AG09309 (cell line): ENCODE data around the gene STIP1.

Experiments
- DNase-seq: peaks from one replicate; pipeline ENCODE4 v3.0.0-alpha.2; 2010; ENCODE audit warnings: low read depth
- H3K4me3 ChIP-seq: 2 replicates; pipeline ENCODE4 v1.5.1; 2011; ENCODE audit warnings: mild to moderate bottlenecking, low read depth, low read length, moderate library complexity; ENCODE audit not compliant: control insufficient read depth
- TF ChIP-seq, protein P1 (sequence below): IDR thresholded peaks from 2 replicates; pipeline ENCODE4 v1.5.1; 2011; ENCODE audit warnings: mild to moderate bottlenecking, low read depth, low read length, inconsistent platforms; ENCODE audit not compliant: insufficient read depth, control insufficient read depth; ENCODE audit errors: missing control alignments

Gene STIP1

DNA sequence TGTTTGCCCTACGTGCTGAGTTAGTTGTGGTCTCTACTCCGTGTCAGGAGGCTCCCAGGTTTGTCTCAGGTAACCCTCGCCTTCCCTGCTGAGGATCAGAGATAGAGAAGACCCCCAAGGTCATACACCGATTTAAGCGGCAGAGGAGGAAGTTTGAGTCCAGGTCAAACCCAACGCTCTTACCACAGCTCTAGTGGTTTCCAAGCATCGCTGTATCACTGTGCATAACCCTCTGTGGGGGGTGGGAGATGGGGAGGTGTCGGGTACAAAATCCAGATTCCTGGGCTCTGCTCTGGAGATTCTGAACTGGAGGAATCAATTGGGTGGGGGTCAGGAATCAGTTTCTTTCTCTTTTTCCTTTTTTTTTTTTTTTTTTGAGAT, 45.0 kb downstream of the STIP1 start:
- H3K4me3 ChIP-seq = peak overlapping the region; percentile 96
- TF ChIP-seq, protein P1, sequence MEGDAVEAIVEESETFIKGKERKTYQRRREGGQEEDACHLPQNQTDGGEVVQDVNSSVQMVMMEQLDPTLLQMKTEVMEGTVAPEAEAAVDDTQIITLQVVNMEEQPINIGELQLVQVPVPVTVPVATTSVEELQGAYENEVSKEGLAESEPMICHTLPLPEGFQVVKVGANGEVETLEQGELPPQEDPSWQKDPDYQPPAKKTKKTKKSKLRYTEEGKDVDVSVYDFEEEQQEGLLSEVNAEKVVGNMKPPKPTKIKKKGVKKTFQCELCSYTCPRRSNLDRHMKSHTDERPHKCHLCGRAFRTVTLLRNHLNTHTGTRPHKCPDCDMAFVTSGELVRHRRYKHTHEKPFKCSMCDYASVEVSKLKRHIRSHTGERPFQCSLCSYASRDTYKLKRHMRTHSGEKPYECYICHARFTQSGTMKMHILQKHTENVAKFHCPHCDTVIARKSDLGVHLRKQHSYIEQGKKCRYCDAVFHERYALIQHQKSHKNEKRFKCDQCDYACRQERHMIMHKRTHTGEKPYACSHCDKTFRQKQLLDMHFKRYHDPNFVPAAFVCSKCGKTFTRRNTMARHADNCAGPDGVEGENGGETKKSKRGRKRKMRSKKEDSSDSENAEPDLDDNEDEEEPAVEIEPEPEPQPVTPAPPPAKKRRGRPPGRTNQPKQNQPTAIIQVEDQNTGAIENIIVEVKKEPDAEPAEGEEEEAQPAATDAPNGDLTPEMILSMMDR = no peak
- no peak for DNase-seq

DNA sequence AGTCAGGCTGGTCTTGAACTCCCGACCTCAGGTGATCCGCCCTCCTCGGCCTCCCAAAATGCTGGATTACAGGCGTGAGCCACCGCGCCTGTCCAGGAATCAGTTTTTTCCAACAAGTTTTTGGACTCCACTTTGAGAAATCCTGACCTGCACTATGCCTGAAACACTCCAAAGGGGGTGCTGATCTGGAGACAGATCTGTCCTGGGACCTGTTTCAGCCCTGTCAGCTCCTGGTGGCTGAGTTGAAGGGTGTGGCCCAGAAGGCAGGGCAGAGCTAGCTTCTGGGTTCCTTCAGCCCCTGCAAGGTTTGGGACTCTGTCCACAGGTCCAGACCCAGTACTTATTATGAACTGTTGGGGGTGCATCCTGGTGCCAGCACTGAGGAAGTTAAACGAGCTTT, 45.6 kb downstream of the STIP1 start:
- DNase-seq = no peak
- TF ChIP-seq, protein P1 = no peak
- H3K4me3 ChIP-seq = no peak overlapping the region

DNA sequence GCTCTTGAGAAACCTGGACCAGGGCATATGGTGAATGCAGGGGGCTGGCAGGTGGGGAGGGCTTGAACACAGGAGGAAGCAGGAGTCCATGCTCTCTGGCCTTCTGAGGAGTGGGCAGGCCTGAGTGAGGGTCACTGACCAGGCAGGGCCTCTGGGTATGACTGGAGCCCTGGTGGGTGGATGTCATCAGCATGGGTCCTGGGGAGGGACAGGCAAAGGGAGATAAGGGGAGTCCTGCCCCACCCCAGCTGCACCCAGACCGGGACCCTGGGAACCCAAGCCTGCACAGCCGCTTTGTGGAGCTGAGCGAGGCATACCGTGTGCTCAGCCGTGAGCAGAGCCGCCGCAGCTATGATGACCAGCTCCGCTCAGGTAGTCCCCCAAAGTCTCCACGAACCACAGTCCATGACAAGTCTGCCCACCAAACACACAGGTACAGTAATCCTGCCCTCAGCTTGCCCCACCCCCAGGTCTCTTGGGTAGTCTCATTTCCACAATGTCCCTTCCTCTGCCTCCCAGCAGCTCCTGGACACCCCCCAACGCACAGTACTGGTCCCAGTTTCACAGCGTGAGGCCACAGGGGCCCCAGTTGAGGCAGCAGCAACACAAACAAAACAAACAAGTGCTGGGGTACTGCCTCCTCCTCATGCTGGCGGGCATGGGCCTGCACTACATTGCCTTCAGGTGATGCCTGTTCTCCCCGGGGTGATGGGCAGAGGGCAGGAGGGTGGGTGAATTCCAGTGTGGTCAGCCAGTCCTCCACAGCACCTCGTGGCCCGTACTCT, 46.4 kb downstream of the STIP1 start:
- no peak for DNase-seq
- TF ChIP-seq, protein P1 = no peak
- no peak overlapping the region for H3K4me3 ChIP-seq

DNA sequence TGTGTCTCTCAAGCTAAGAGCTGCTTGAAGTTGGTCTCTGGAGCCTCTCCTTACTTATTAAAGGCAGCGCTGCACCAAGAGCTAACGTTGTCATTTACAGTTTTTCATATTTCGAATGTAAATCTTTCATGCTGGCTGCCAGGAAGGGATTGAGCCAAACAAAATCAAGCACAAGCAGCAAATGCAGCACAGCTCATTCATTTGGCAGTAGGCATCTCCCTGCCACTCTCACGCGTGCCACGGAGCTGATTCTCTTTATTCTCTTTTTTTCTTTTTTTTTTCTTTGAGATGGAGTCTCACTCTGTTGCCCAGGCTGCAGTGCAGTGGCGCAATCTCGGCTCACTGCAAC, 47.0 kb downstream of the STIP1 start:
- H3K4me3 ChIP-seq = no peak overlapping the region
- no peak for DNase-seq
- TF ChIP-seq, protein P1 = no peak

DNA sequence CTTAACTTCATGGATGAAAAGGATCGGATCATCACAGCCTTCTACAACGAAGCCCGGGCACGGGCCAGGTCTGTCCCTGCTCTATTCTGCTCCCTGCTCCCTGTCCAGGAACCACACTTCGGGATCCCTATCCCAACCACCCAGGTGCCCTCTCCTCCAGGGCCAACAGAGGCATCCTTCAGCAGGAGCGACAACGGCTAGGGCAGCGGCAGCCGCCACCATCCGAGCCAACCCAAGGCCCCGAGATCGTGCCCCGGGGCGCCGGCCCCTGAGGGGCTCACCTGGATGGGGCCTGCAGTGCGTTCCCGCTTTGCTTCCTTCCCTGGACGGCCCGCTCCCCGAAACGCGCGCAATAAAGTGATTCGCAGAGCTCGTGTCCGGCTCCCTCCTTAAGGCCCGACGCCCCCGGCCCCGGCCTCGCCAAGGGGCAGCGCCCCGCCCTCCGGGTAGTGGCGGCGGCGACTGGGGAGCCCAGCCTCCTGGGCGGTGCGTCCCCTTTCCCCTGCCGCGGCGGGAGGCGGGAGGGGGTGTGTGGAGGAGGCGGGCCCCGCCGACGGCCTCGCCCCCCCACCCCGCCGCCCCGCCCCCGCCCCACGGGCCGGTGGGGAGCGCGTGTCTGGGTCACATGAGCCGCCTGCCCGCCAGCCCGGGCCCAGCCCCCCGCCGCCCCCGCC, 48.1 kb downstream of the STIP1 start, which contains the start of gene VEGFB:
TSS of gene VEGFB (plus strand) at position 672 of the 674 bp plus-strand sequence. CDS start 250 bp downstream, outside the sequence.
- DNase-seq = no peak
- peak within 1 kb of the TSS; percentile 67 for H3K4me3 ChIP-seq
- TF ChIP-seq, protein P1 = no peak

DNA sequence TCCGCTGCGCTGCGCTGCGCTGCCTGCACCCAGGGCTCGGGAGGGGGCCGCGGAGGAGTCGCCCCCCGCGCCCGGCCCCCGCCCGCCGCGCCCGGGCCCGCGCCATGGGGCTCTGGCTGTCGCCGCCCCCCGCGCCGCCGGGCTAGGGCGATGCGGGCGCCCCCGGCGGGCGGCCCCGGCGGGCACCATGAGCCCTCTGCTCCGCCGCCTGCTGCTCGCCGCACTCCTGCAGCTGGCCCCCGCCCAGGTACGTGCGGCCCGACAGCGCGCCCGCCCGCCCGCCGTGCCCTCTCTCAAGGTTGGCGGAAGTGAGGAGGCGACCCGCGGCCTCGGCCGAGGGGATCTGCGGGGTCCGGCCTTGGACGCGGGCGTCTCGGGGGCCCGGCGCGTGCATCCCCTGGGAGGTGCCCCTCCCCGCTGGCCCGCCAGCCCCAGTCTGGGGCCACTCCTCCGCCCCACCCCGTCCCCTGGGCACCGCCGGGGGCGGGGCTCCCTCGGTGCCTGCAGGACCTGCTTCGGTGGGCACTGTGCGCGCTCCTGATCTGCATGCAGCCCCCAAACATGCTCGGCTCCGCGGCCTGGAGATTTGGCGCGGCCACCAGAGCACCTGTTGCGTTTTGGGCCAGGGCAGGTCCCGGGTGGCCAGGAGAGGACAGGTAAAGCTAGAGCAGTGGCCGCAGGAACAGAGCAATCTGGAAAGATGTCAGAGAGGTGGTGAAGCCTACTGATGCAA, 48.8 kb downstream of the STIP1 start:
- peak overlapping the region; percentile 67 for H3K4me3 ChIP-seq
- TF ChIP-seq, protein P1 = no peak
- no peak for DNase-seq
